ENCODE data around the gene CUL4A. TPM values are rescaled to one million over a fixed set of nuclear protein-coding genes. Genes with fewer than 3 reads are reported as not detected.
A peak's percentile ranks its signal among the peaks of the same experiment; 100 is the strongest.
"Not testable (repeated sequence)": the region's sequence is repeated elsewhere in the genome, so short reads cannot be mapped to it uniquely, and the experiment has no call there.

The CUL4A gene
- polyA plus RNA-seq, 4 donors: 30.2 to 80.1 (median 32.5) TPM

- FAIRE-seq: no peak
- no peak overlapping the region for H3K27ac ChIP-seq (ENCODE audit: low read depth in 1 of 3, low read length in 2 of 3)
- DNase-seq: no peak
- no peaks in the 10 kb centered on the region for H3K4me1 ChIP-seq (ENCODE audit: control insufficient read depth in 3 of 3, insufficient read depth in 2 of 3, low read depth in 1 of 3, low read length in 2 of 3)
- H3K27me3 ChIP-seq (ENCODE audit: control insufficient read depth in 3 of 3, insufficient read depth in 3 of 3, low read length in 3 of 3): no peaks in the 10 kb centered on the region
- no peak overlapping the region for H3K4me3 ChIP-seq (ENCODE audit: low read depth in 1 of 3, low read length in 3 of 3)
- H3K36me3 ChIP-seq (ENCODE audit: control insufficient read depth in 3 of 3, insufficient read depth in 2 of 3, low read depth in 1 of 3, low read length in 3 of 3): peaks cover 9 to 70% (median 14%) of the 10 kb centered on the region in 3 donors
- no peaks in the 10 kb centered on the region for H3K9me3 ChIP-seq (ENCODE audit: control insufficient read depth in 2 of 2, insufficient read depth in 1 of 2, low read depth in 1 of 2, low read length in 1 of 2)
- WGBS, 3 donors: 75 to 81% (median 80%) methylated on average over 10 to 13 of the region's 14 CpGs
These were observed 22.1 kb downstream of the CUL4A start for GRCh38 chr13:113231306-113232207.

- no peak for DNase-seq
- no peak overlapping the region for H3K4me3 ChIP-seq (ENCODE audit: low read depth in 1 of 3, low read length in 3 of 3)
- no peaks in the 10 kb centered on the region for H3K27me3 ChIP-seq (ENCODE audit: control insufficient read depth in 3 of 3, insufficient read depth in 3 of 3, low read length in 3 of 3)
- no peak overlapping the region for H3K27ac ChIP-seq (ENCODE audit: low read depth in 1 of 3, low read length in 2 of 3)
- peaks cover 9 to 66% (median 19%) of the 10 kb centered on the region in 3 donors for H3K36me3 ChIP-seq (ENCODE audit: control insufficient read depth in 3 of 3, insufficient read depth in 2 of 3, low read depth in 1 of 3, low read length in 3 of 3)
- no peaks in the 10 kb centered on the region for H3K9me3 ChIP-seq (ENCODE audit: control insufficient read depth in 2 of 2, insufficient read depth in 1 of 2, low read depth in 1 of 2, low read length in 1 of 2)
- no peaks in the 10 kb centered on the region for H3K4me1 ChIP-seq (ENCODE audit: control insufficient read depth in 3 of 3, insufficient read depth in 2 of 3, low read depth in 1 of 3, low read length in 2 of 3)
- 89 to 95% (median 93%) methylated on average over 16 to 17 of the region's 18 CpGs for WGBS, 3 donors
- FAIRE-seq: no peak
These were observed 23.0 kb downstream of the CUL4A start for GRCh38 chr13:113232208-113233003.

GRCh38 chr13:113233101-113233500 is 23.7 kb downstream of the CUL4A start:
- Histone ChIP-seq H3K36me3 (ENCODE audit: control insufficient read depth in 3 of 3, insufficient read depth in 2 of 3, low read depth in 1 of 3, low read length in 3 of 3) (peaks cover 13 to 62% (median 19%) of the 10 kb centered on the region in 3 donors), H3K9me3 (ENCODE audit: control insufficient read depth in 2 of 2, insufficient read depth in 1 of 2, low read depth in 1 of 2, low read length in 1 of 2) (no peaks in the 10 kb centered on the region), H3K27me3 (ENCODE audit: control insufficient read depth in 3 of 3, insufficient read depth in 3 of 3, low read length in 3 of 3) (no peaks in the 10 kb centered on the region), H3K4me3 (ENCODE audit: low read depth in 1 of 3, low read length in 3 of 3) (no peak overlapping the region), H3K27ac (ENCODE audit: low read depth in 1 of 3, low read length in 2 of 3) (no peak overlapping the region), H3K4me1 (ENCODE audit: control insufficient read depth in 3 of 3, insufficient read depth in 2 of 3, low read depth in 1 of 3, low read length in 2 of 3) (no peaks in the 10 kb centered on the region)
- DNase-seq: no peak
- WGBS, 3 donors: 97 to 99% (median 98%) methylated on average over 11 of the region's 11 CpGs
- no peak for FAIRE-seq

- Histone ChIP-seq H3K27ac (ENCODE audit: low read depth in 1 of 3, low read length in 2 of 3) (no peak overlapping the region), H3K9me3 (ENCODE audit: control insufficient read depth in 2 of 2, insufficient read depth in 1 of 2, low read depth in 1 of 2, low read length in 1 of 2) (no peaks in the 10 kb centered on the region), H3K4me3 (ENCODE audit: low read depth in 1 of 3, low read length in 3 of 3) (no peak overlapping the region), H3K27me3 (ENCODE audit: control insufficient read depth in 3 of 3, insufficient read depth in 3 of 3, low read length in 3 of 3) (no peaks in the 10 kb centered on the region), H3K36me3 (ENCODE audit: control insufficient read depth in 3 of 3, insufficient read depth in 2 of 3, low read depth in 1 of 3, low read length in 3 of 3) (peaks cover 14 to 55% (median 23%) of the 10 kb centered on the region in 3 donors), H3K4me1 (ENCODE audit: control insufficient read depth in 3 of 3, insufficient read depth in 2 of 3, low read depth in 1 of 3, low read length in 2 of 3) (no peaks in the 10 kb centered on the region)
- DNase-seq: no peak
- FAIRE-seq: peak; percentile 61
- 79 to 90% (median 88%) methylated on average over 4 of the region's 4 CpGs for WGBS, 3 donors
These were observed 29.1 kb downstream of the CUL4A start for GRCh38 chr13:113238536-113238935.

GRCh38 chr13:113239357-113239756 is 29.9 kb downstream of the CUL4A start:
- Histone ChIP-seq H3K27ac (ENCODE audit: low read depth in 1 of 3, low read length in 2 of 3) (no peak overlapping the region), H3K4me1 (ENCODE audit: control insufficient read depth in 3 of 3, insufficient read depth in 2 of 3, low read depth in 1 of 3, low read length in 2 of 3) (no peaks in the 10 kb centered on the region), H3K9me3 (ENCODE audit: control insufficient read depth in 2 of 2, insufficient read depth in 1 of 2, low read depth in 1 of 2, low read length in 1 of 2) (no peaks in the 10 kb centered on the region), H3K27me3 (ENCODE audit: control insufficient read depth in 3 of 3, insufficient read depth in 3 of 3, low read length in 3 of 3) (no peaks in the 10 kb centered on the region), H3K36me3 (ENCODE audit: control insufficient read depth in 3 of 3, insufficient read depth in 2 of 3, low read depth in 1 of 3, low read length in 3 of 3) (peaks cover 17 to 57% (median 28%) of the 10 kb centered on the region in 3 donors), H3K4me3 (ENCODE audit: low read depth in 1 of 3, low read length in 3 of 3) (no peak overlapping the region)
- WGBS, 3 donors: 92 to 94% (median 93%) methylated on average over 15 of the region's 15 CpGs
- DNase-seq: no peak
- FAIRE-seq: no peak

GRCh38 chr13:113239986-113240385 is 30.6 kb downstream of the CUL4A start:
- no peak for FAIRE-seq
- peaks cover 17 to 60% (median 28%) of the 10 kb centered on the region in 3 donors for H3K36me3 ChIP-seq (ENCODE audit: control insufficient read depth in 3 of 3, insufficient read depth in 2 of 3, low read depth in 1 of 3, low read length in 3 of 3)
- WGBS, 3 donors: 84 to 92% (median 91%) methylated on average over 6 of the region's 6 CpGs

GRCh38 chr13:113241623-113242022 is 32.2 kb downstream of the CUL4A start:
- not testable (repeated sequence) for H3K27ac ChIP-seq (ENCODE audit: low read depth in 1 of 3, low read length in 2 of 3); FAIRE-seq; H3K4me3 ChIP-seq (ENCODE audit: low read depth in 1 of 3, low read length in 3 of 3); H3K4me1 ChIP-seq (ENCODE audit: control insufficient read depth in 3 of 3, insufficient read depth in 2 of 3, low read depth in 1 of 3, low read length in 2 of 3); DNase-seq; H3K9me3 ChIP-seq (ENCODE audit: control insufficient read depth in 2 of 2, insufficient read depth in 1 of 2, low read depth in 1 of 2, low read length in 1 of 2); H3K27me3 ChIP-seq (ENCODE audit: control insufficient read depth in 3 of 3, insufficient read depth in 3 of 3, low read length in 3 of 3)
- peaks cover 21 to 62% (median 31%) of the 10 kb centered on the region in 3 donors for H3K36me3 ChIP-seq (ENCODE audit: control insufficient read depth in 3 of 3, insufficient read depth in 2 of 3, low read depth in 1 of 3, low read length in 3 of 3)
- 87 to 94% (median 93%) methylated on average over 8 of the region's 8 CpGs for WGBS, 3 donors

More at GRCh38 chr13:113239986-113240385, 30.6 kb downstream of the CUL4A start:
- Histone ChIP-seq H3K27ac (ENCODE audit: low read depth in 1 of 3, low read length in 2 of 3) (no peak overlapping the region), H3K9me3 (ENCODE audit: control insufficient read depth in 2 of 2, insufficient read depth in 1 of 2, low read depth in 1 of 2, low read length in 1 of 2) (no peaks in the 10 kb centered on the region), H3K4me3 (ENCODE audit: low read depth in 1 of 3, low read length in 3 of 3) (no peak overlapping the region), H3K4me1 (ENCODE audit: control insufficient read depth in 3 of 3, insufficient read depth in 2 of 3, low read depth in 1 of 3, low read length in 2 of 3) (no peaks in the 10 kb centered on the region), H3K27me3 (ENCODE audit: control insufficient read depth in 3 of 3, insufficient read depth in 3 of 3, low read length in 3 of 3) (no peaks in the 10 kb centered on the region)
- DNase-seq: no peak

GRCh38 chr13:113243847-113244246 is 34.4 kb downstream of the CUL4A start:
- H3K4me1 ChIP-seq (ENCODE audit: control insufficient read depth in 3 of 3, insufficient read depth in 2 of 3, low read depth in 1 of 3, low read length in 2 of 3): no peaks in the 10 kb centered on the region
- H3K27ac ChIP-seq (ENCODE audit: low read depth in 1 of 3, low read length in 2 of 3): no peak overlapping the region
- H3K4me3 ChIP-seq (ENCODE audit: low read depth in 1 of 3, low read length in 3 of 3): no peak overlapping the region
- no peaks in the 10 kb centered on the region for H3K27me3 ChIP-seq (ENCODE audit: control insufficient read depth in 3 of 3, insufficient read depth in 3 of 3, low read length in 3 of 3)
- FAIRE-seq (no peak), DNase-seq (no peak)
- WGBS, 3 donors: 80 to 88% (median 80%) methylated on average over 6 of the region's 6 CpGs
- peaks cover 19 to 67% (median 29%) of the 10 kb centered on the region in 3 donors for H3K36me3 ChIP-seq (ENCODE audit: control insufficient read depth in 3 of 3, insufficient read depth in 2 of 3, low read depth in 1 of 3, low read length in 3 of 3)
- H3K9me3 ChIP-seq (ENCODE audit: control insufficient read depth in 2 of 2, insufficient read depth in 1 of 2, low read depth in 1 of 2, low read length in 1 of 2): no peaks in the 10 kb centered on the region
